Lower leg skin (tissue), 3 donors: ENCODE measurements around the gene MORC4.

Experiments used
- CTCF ChIP-seq, 3 donors: fragments of 450-650 bp; IDR thresholded peaks; one replicate each; pipeline ENCODE4 v1.5.1; 2016; ENCODE audit warnings: antibody characterized with exemption in 3 of 3, mild to moderate bottlenecking in 3 of 3, moderate library complexity in 2 of 3
- POLR2A ChIP-seq, 2 donors: fragments of 450-650 bp; IDR thresholded peaks; one replicate each; pipeline ENCODE4 v1.6.1; 2016 to 2017; ENCODE audit warnings: antibody characterized with exemption in 2 of 2, mild to moderate bottlenecking in 1 of 2, moderate library complexity in 1 of 2

GRCh38 chrX:106948641-106949040, 51.4 kb downstream of the MORC4 start:
- TF ChIP-seq CTCF (IDR thresholded peaks at IDR 0.05), result no peak
- TF ChIP-seq POLR2A (IDR thresholded peaks at IDR 0.05), result no peak
